OCI-LY1 (cell line): Measurements from ENCODE around the gene AOAH.

Experiments
- EZH2 ChIP-seq: fragments of 200-600 bp; sonication (generic), shearing (Covaris generic); IDR thresholded peaks from 2 replicates; pipeline ENCODE4 v1.8.0; 2017; ENCODE audit warnings: borderline replicate concordance, mixed run types, mild to moderate bottlenecking, antibody characterized with exemption, low read length, moderate library complexity, mixed read lengths
- TF ChIP-seq, protein P1 (sequence below): fragments of 200-600 bp; sonication (generic), shearing (Covaris generic); IDR thresholded peaks from 2 replicates; pipeline ENCODE4 v1.5.1; 2017; ENCODE audit warnings: mild to moderate bottlenecking, antibody characterized with exemption, low read length, moderate library complexity, mixed read lengths

DNA sequence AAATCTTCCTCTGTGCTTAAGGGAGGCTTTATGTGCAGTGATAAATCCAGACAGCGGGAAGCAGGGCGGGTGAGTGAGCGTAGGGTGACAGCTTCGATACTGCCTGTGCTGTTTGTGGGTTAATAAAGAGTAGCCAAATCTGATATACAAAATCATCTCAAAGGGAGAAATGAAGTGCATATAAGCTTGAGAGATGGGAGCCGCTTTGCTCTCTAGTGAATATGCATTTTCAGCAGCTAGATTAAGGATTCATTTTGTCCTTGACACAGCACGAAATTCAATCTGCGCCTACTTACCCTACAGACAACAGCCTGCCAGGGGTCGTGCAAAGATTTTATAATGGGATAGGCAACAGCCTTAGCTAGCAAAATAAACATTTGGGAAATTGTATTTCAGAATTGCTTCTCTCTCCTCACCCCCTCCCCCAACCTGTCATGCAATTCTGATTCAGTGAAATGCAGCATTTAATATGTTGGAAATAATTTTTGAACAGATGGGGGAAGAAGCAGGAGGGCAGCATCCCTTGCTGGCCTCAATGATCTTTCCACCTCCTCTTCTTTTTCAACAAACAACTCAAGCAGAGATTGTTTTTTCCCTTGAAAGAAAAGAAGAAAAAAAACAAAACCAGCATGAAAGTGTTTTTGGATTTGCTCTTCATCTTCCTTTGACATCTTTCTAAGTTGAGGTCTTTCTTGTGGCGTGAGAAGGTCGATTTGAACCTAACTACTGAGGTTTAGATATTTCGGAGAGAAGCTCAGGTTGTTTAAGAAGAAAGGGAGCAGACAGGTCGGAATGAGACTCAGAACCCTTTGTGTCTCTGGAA lies 117.9 kb downstream of the AOAH start:
- TF ChIP-seq, protein P1, sequence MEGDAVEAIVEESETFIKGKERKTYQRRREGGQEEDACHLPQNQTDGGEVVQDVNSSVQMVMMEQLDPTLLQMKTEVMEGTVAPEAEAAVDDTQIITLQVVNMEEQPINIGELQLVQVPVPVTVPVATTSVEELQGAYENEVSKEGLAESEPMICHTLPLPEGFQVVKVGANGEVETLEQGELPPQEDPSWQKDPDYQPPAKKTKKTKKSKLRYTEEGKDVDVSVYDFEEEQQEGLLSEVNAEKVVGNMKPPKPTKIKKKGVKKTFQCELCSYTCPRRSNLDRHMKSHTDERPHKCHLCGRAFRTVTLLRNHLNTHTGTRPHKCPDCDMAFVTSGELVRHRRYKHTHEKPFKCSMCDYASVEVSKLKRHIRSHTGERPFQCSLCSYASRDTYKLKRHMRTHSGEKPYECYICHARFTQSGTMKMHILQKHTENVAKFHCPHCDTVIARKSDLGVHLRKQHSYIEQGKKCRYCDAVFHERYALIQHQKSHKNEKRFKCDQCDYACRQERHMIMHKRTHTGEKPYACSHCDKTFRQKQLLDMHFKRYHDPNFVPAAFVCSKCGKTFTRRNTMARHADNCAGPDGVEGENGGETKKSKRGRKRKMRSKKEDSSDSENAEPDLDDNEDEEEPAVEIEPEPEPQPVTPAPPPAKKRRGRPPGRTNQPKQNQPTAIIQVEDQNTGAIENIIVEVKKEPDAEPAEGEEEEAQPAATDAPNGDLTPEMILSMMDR: no peak
- no peak for TF ChIP-seq EZH2
